GM23338 (cell line): ENCODE data around the gene CEP85. TPM values are rescaled to one million over a fixed set of nuclear protein-coding genes. Genes with fewer than 3 reads are reported as not detected.
A peak's percentile ranks its signal among the peaks of the same experiment; 100 is the strongest.

Source experiments
- ATAC-seq: fragments of 200-7000 bp; cut with Tn5 transposase; 3 replicates; pipeline ENCODE4 v1.9.1; 2020
- DNase-seq: peaks from one replicate; pipeline ENCODE4 v3.0.0-alpha.2; 2015; ENCODE audit warnings: low spot score
- H2AFZ ChIP-seq: fragments of 200-600 bp; sonication (generic); 2 replicates; pipeline ENCODE4 v1.8.0; 2016; ENCODE audit warnings: antibody characterized with exemption, mild to moderate bottlenecking, moderate library complexity
- H3F3A ChIP-seq: fragments of 200-600 bp; sonication (generic); replicated peaks from 2 replicates; pipeline ENCODE4 v1.8.0; 2017; ENCODE audit warnings: antibody characterized with exemption, mixed run types, low read depth
- H3K27ac ChIP-seq: fragments of 200-600 bp; sonication (generic); 2 replicates; pipeline ENCODE4 v1.6.1; 2016; ENCODE audit warnings: low read depth
- H3K27me3 ChIP-seq: fragments of 200-600 bp; sonication (generic); 2 replicates; pipeline ENCODE4 v1.8.0; 2016; ENCODE audit warnings: mild to moderate bottlenecking, mixed run types, moderate library complexity; ENCODE audit not compliant: insufficient read depth
- H3K36me3 ChIP-seq: fragments of 200-600 bp; sonication (generic); 2 replicates; pipeline ENCODE4 v1.8.0; 2016; ENCODE audit warnings: mild to moderate bottlenecking; ENCODE audit not compliant: insufficient read depth
- H3K4me1 ChIP-seq: fragments of 200-600 bp; sonication (generic); 2 replicates; pipeline ENCODE4 v1.8.0; 2016; ENCODE audit warnings: mild to moderate bottlenecking, moderate library complexity; ENCODE audit not compliant: insufficient read depth
- H3K4me2 ChIP-seq: fragments of 200-600 bp; sonication (generic); 2 replicates; pipeline ENCODE4 v1.7.1; 2017; ENCODE audit warnings: mixed run types
- H3K4me3 ChIP-seq: fragments of 200-600 bp; sonication (generic); 2 replicates; pipeline ENCODE4 v1.6.1; 2016; ENCODE audit warnings: mixed run types
- H3K79me2 ChIP-seq: fragments of 200-600 bp; sonication (generic); replicated peaks from 2 replicates; pipeline ENCODE4 v1.8.0; 2017; ENCODE audit warnings: mild to moderate bottlenecking; ENCODE audit not compliant: insufficient read depth
- H3K9me2 ChIP-seq: fragments of 200-600 bp; sonication (generic); 2 replicates; pipeline ENCODE4 v1.8.0; 2017; ENCODE audit not compliant: insufficient read depth
- H4K20me1 ChIP-seq: fragments of 200-600 bp; sonication (generic); replicated peaks from 2 replicates; pipeline ENCODE4 v1.8.0; 2017; ENCODE audit warnings: mild to moderate bottlenecking; ENCODE audit not compliant: insufficient read depth
- H3K27ac Mint-ChIP-seq: 2 replicates; pipeline ENCODE4 v1.8.0; 2020; ENCODE audit warnings: inconsistent platforms, mild to moderate bottlenecking, moderate library complexity, mixed read lengths
- H3K27me3 Mint-ChIP-seq: 3 replicates; pipeline ENCODE4 v1.8.0; 2022; ENCODE audit warnings: low read depth, mild to moderate bottlenecking, moderate library complexity, mixed read lengths, inconsistent platforms; ENCODE audit not compliant: insufficient read depth, poor library complexity
- H3K36me3 Mint-ChIP-seq: 3 replicates; pipeline ENCODE4 v1.8.0; 2021; ENCODE audit warnings: low read depth, mild to moderate bottlenecking, inconsistent platforms, moderate library complexity, mixed read lengths
- H3K4me1 Mint-ChIP-seq: 3 replicates; pipeline ENCODE4 v1.8.0; 2020; ENCODE audit warnings: mild to moderate bottlenecking, inconsistent platforms, mixed read lengths
- H3K4me3 Mint-ChIP-seq: 3 replicates; pipeline ENCODE4 v1.8.0; 2021; ENCODE audit warnings: moderate library complexity, mild to moderate bottlenecking, inconsistent platforms, mixed read lengths
- H3K9me3 Mint-ChIP-seq: 3 replicates; pipeline ENCODE4 v1.8.0; 2020; ENCODE audit warnings: moderate library complexity, mild to moderate bottlenecking, inconsistent platforms, mixed read lengths
- CREB1 ChIP-seq: fragments of 250-450 bp; sonication (Bioruptor Pico); IDR thresholded peaks from 2 replicates; pipeline ENCODE4 v1.5.0; 2020; ENCODE audit warnings: low read depth, mild to moderate bottlenecking, moderate library complexity
- CTCF ChIP-seq, 2 experiments: fragments of 200-600 bp in 1 of 2; sonication (generic) in 1 of 2; conservative IDR thresholded peaks; 2 replicates each; pipeline versions ENCODE4 v1.5.1 to v1.6.1; 2016 to 2017; ENCODE audit warnings: antibody characterized with exemption in 2 of 2, low read depth in 2 of 2, mild to moderate bottlenecking in 2 of 2, moderate library complexity in 1 of 2
- ETS1 ChIP-seq: IDR thresholded peaks from 2 replicates; pipeline ENCODE4 v1.6.1; 2016; ENCODE audit warnings: antibody characterized with exemption
- EZH2 ChIP-seq: fragments of 200-600 bp; sonication (generic); IDR thresholded peaks from one replicate; pipeline ENCODE4 v1.8.0; 2017; ENCODE audit warnings: antibody characterized with exemption, mild to moderate bottlenecking, low read depth; ENCODE audit not compliant: unreplicated experiment
- EZH2phosphoT487 ChIP-seq: fragments of 200-600 bp; sonication (generic); IDR thresholded peaks from one replicate; pipeline ENCODE4 v1.8.1; 2018; ENCODE audit warnings: antibody characterized with exemption; ENCODE audit not compliant: unreplicated experiment
- POLR2AphosphoS5 ChIP-seq: IDR thresholded peaks from 2 replicates; pipeline ENCODE4 v1.6.1; 2016; ENCODE audit warnings: antibody characterized with exemption, low read depth
- ZNF114 ChIP-seq: fragments of 250-450 bp; sonication (Bioruptor Pico); IDR thresholded peaks from 2 replicates; pipeline ENCODE4 v1.5.0; 2020; ENCODE audit warnings: mild to moderate bottlenecking, moderate library complexity
- ZNF331 ChIP-seq: fragments of 250-450 bp; sonication (Bioruptor Pico); IDR thresholded peaks from 2 replicates; pipeline ENCODE4 v1.5.0; 2020; ENCODE audit warnings: low read depth, mild to moderate bottlenecking, moderate library complexity
- ZNF462 ChIP-seq: fragments of 250-450 bp; sonication (Bioruptor Pico); IDR thresholded peaks from 2 replicates; pipeline ENCODE4 v1.5.0; 2020; ENCODE audit warnings: mild to moderate bottlenecking, moderate library complexity
- long read RNA-seq: library from polyadenylated mRNA; unstranded; transcript quantifications from one replicate; pipeline ENCODE4 v2.0.0, GENCODE V29; 2020; ENCODE audit not compliant: unreplicated experiment
- polyA plus RNA-seq: library from polyadenylated mRNA; unstranded; fragments of >200 nt; fragmentation: Nextera tagmentation; extraction: Ambion mirVana; gene quantifications from 2 replicates; pipeline ENCODE4 v1.2.1, GENCODE V29; 2016
- total RNA-seq: library from RNA; depleted of rRNA; stranded (reverse); fragments of >200 nt; shearing (Covaris generic); gene quantifications from 2 replicates; pipeline ENCODE4 v1.2.3, GENCODE V29; 2014; rRNA removed

CEP85 gene
- total RNA-seq (26.1 and 36.8 TPM in 2 replicates), polyA plus RNA-seq (11.6 and 12.8 TPM in 2 replicates)
- long read RNA-seq, partial matches to known transcripts: 2 of 8 reads
- long read RNA-seq, other reads (novel, unspliced or antisense): 3 of 8 reads

DNA sequence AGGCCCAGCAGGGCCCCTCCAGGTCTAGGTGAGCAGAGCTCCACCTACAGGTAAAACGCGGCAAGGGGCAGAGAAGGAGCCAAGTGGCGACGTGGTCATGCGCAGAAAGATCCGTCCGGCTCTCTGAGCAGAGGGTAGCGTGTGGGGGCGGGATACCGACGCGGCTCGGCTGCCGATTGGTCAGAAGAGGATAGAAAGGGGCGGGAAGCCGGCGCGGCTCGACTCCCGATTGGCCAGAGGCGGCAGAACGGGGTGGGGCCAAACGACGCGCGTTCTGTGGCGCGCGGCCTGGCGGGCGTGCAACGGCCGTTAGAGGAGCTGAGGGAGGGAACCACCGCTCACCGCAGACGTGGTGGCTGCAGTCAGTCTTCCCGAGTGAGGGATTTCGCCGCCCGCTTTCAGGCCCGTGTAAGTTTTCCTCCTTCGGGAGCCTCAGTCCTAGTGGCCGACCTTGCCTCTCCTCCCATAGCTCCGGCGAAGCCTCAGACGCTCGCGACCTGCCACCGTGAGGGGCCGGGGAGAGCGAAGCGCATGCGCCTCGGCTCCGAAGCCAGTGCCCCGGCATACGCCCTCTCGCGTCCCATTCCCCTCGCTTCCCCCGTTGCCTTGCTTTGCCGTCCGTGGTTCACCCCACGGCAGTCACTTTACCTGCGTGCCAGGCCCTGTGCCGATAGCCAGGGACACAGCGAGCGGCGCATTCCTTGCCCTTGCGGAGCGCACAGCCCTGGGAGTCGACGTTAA is at the start of gene CEP85:
TSS of gene CEP85 (plus strand) at position 298 of the 741 bp plus-strand sequence. CDS start 5,584 bp downstream, outside the sequence.
- Histone ChIP-seq H3K4me2 (peak within 1 kb of the TSS; percentile 97), H3K27ac (peak within 1 kb of the TSS; percentile 39; the same call in 1 of the 2 replicates), H3F3A (no peaks in the 10 kb centered on the region), H4K20me1 (peaks cover 38% of the 10 kb centered on the region), H3K79me2 (peaks cover 48% of the 10 kb centered on the region), H3K27me3 (peaks cover 6% of the 10 kb centered on the region; the same call in 1 of the 2 replicates), H3K9me2 (no peaks in the 10 kb centered on the region), H2AFZ (peak within 1 kb of the TSS; percentile 98), H3K36me3 (peaks cover 3% of the 10 kb centered on the region; the same call in 1 of the 2 replicates), H3K4me1 (peaks cover 20% of the 10 kb centered on the region), H3K4me3 (peak within 1 kb of the TSS; percentile 100)
- H3K4me3 Mint-ChIP-seq: peak within 1 kb of the TSS; percentile 91
- DNase-seq (peak; percentile 99), ATAC-seq (peak; percentile 92)
- H3K36me3 Mint-ChIP-seq: peaks cover 17% of the 10 kb centered on the region
- H3K27me3 Mint-ChIP-seq: peaks cover 7% of the 10 kb centered on the region
- H3K9me3 Mint-ChIP-seq: peaks cover 9% of the 10 kb centered on the region; the same call in 2 of the 3 replicates
- H3K27ac Mint-ChIP-seq: peak within 1 kb of the TSS; percentile 54
- peaks cover 25% of the 10 kb centered on the region; the same call in 2 of the 3 replicates for H3K4me1 Mint-ChIP-seq
- TF ChIP-seq EZH2phosphoT487: no peak
- no peak for TF ChIP-seq EZH2
- no peak for TF ChIP-seq ZNF114
- TF ChIP-seq CREB1 (CRISPR knock-in tag): peak; percentile 80
- TF ChIP-seq CTCF (conservative IDR thresholded peaks at IDR 0.05; ENCODE audit: low read depth in 2 of 2): peak; percentile 84 to 98
- TF ChIP-seq ETS1: peak; percentile 46; the same call in 1 of the 2 replicates
- TF ChIP-seq POLR2AphosphoS5: peak; percentile 98
- TF ChIP-seq ZNF462 (CRISPR knock-in tag): no peak
- TF ChIP-seq ZNF331 (CRISPR knock-in tag): no peak
